SK-N-MC (cell line): ENCODE results near the gene KBTBD8.

Experiments
- DNase-seq: peaks from one replicate; pipeline ENCODE4 v3.0.0-alpha.2; 2011; ENCODE audit warnings: low read depth, low spot score
- H3K27ac ChIP-seq: fragments of 200-600 bp; sonication (generic); 2 replicates; pipeline ENCODE4 v1.5.1; 2016; ENCODE audit warnings: mixed run types
- H3K36me3 ChIP-seq: fragments of 200-600 bp; sonication (generic); 2 replicates; pipeline ENCODE4 v1.6.1; 2017; ENCODE audit warnings: antibody characterized with exemption, low read length, mixed read lengths; ENCODE audit not compliant: insufficient read depth
- H3K4me3 ChIP-seq: fragments of 200-600 bp; sonication (generic); 2 replicates; pipeline ENCODE4 v1.5.1; 2016
- H3K9ac ChIP-seq: fragments of 200-600 bp; sonication (generic); 2 replicates; pipeline ENCODE4 v1.8.0; 2017; ENCODE audit warnings: mixed run types, mixed read lengths; ENCODE audit not compliant: insufficient read length
- H3K9me3 ChIP-seq: fragments of 200-600 bp; sonication (generic); 2 replicates; pipeline ENCODE4 v1.6.1; 2017; ENCODE audit warnings: low read depth, mild to moderate bottlenecking, antibody characterized with exemption, low read length, moderate library complexity, mixed read lengths
- EZH2 ChIP-seq: fragments of 200-600 bp; sonication (generic); IDR thresholded peaks from one replicate; pipeline ENCODE4 v1.6.1; 2017; ENCODE audit warnings: antibody characterized with exemption
- FOXP2 ChIP-seq: optimal IDR thresholded peaks from 2 replicates; pipeline ENCODE3; 2011; ENCODE audit warnings: mild to moderate bottlenecking, moderate library complexity; ENCODE audit not compliant: insufficient read depth; ENCODE audit errors: extremely low read length, control extremely low read depth
- POLR2AphosphoS5 ChIP-seq: IDR thresholded peaks from 2 replicates; pipeline ENCODE4 v1.6.1; 2012; ENCODE audit warnings: mild to moderate bottlenecking, low read depth, low read length, borderline replicate concordance

The KBTBD8 gene

DNA sequence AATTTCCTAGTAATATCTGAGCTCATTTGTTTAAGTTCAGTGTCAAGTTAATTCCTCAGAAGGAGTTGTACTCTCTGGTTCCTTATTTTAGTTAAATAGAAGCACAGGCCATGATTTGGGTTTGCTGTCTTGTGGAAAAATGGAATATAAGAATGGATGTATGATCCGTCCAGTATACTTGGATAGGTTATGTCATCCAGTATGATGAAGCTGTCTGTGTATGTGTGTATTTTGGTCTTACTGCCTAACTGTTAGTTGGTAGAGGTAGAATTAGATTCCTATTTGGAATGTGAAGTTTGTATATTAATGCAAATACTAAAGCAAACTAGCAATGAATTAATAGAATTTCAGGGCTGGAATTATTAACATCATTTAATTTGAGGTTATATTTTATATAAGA is 7.9 kb downstream of the KBTBD8 start:
- Histone ChIP-seq H3K36me3 (no peaks in the 10 kb centered on the region; the same call in 1 of the 2 replicates), H3K9ac (no peak overlapping the region), H3K27ac (no peak overlapping the region), H3K9me3 (no peaks in the 10 kb centered on the region), H3K4me3 (no peak overlapping the region)
- DNase-seq: no peak
- TF ChIP-seq FOXP2 (no peak), EZH2 (no peak), POLR2AphosphoS5 (no peak)

DNA sequence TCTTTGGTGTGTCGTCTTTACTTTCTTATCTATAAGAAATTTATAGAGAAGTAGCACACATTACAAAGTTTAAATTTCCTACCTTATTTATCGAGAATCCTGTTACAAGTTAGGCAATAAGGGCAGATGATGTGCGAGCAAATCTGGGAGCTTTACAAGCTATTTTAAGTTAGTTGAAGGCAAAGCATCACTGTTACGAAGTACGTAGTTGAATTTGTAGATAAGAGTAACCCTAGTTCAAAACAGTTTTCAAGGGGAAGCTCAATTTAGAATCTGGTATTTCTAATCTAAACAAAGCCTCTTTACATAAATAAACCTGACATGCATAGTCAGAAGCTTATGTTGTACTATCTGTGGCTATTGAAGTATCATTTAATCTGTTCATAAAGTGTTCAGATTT is 8.4 kb downstream of the KBTBD8 start:
- Histone ChIP-seq H3K36me3 (no peaks in the 10 kb centered on the region; the same call in 1 of the 2 replicates), H3K4me3 (no peak overlapping the region)

DNA sequence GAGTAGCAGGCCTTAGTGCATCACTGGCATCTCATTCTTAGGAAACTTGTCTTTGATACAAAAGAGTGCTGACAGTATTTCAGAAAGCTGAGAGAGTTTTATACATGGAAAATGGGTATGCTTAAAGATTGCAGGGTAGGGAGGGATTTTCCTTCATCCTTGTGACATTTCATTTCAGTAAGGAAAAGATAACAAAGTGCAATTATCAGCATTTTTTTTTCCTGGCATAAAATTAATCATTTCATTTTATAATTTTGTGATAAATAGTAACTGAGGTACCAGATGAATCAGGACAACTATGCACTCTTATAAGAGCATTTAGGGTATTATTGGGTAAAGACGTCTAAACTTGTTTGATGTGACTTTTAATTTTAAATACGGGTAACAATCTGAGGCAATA is 10.3 kb downstream of the KBTBD8 start:
- Histone ChIP-seq H3K27ac (no peak overlapping the region), H3K36me3 (no peaks in the 10 kb centered on the region; the same call in 1 of the 2 replicates), H3K9me3 (no peaks in the 10 kb centered on the region), H3K4me3 (no peak overlapping the region), H3K9ac (no peak overlapping the region)
- no peak for DNase-seq
- TF ChIP-seq EZH2 (no peak), FOXP2 (no peak), POLR2AphosphoS5 (no peak)

More for the DNA sequence above, 8.4 kb downstream of the KBTBD8 start:
- H3K9ac ChIP-seq: no peak overlapping the region
- DNase-seq: no peak
- TF ChIP-seq FOXP2 (no peak), EZH2 (no peak), POLR2AphosphoS5 (no peak)
- H3K9me3 ChIP-seq: no peaks in the 10 kb centered on the region
- H3K27ac ChIP-seq: no peak overlapping the region

DNA sequence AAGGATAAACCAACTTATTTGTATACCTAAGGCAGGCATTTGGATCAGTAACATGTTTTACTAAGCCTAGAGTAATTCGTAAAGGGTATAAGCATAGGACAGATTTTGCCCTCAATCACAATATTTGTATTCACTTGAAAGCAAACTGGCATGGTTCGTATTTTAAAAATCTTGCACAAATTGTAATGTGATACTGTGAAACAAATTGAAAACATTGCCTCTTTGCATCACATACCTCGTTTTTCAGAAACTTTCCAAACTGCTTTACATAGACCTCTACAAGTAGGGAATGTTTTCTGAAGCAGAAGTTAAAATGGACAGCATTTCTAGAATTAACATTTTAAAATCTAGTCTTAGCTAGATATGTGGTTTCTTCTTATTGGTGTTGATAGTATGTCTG is 11.6 kb downstream of the KBTBD8 start:
- TF ChIP-seq POLR2AphosphoS5 (no peak), FOXP2 (no peak), EZH2 (no peak)
- Histone ChIP-seq H3K9ac (no peak overlapping the region), H3K9me3 (no peaks in the 10 kb centered on the region), H3K4me3 (no peak overlapping the region), H3K36me3 (no peaks in the 10 kb centered on the region), H3K27ac (no peak overlapping the region)
- DNase-seq: no peak

DNA sequence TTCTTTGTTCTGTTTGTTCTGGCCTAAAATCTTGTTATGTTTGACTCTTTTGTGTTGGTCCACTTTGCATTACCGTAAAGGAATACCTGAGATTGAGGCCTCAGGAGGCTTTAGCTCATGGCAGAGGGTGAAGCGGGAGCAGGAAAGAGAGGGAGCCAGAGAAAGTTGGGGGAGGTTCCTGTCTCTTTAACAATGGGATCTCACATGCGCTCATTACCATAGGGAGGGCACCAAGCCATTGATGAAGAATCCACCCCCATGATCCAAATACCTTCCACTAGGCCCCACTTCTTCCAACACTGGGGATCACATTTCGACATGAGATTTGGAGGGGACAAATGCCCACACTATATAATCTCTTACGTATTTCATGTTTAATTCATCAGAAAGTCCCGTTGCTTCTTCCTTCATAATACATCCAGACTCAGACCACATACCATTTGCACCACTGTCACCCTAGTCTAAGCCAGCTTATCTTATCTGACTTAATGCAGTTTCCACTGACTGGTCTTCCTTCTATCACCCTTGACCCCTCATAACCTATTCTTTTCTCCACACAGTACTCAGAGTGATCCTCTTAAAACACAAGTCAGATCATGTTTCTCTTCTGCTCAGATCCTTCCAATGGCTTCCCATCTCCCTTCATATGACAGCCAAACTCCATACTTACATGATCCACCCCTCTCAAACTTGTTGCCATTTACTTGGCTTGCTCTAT is 13.5 kb downstream of the KBTBD8 start:
- Histone ChIP-seq H3K4me3 (no peak overlapping the region), H3K9ac (no peak overlapping the region), H3K36me3 (no peaks in the 10 kb centered on the region), H3K27ac (no peak overlapping the region), H3K9me3 (no peaks in the 10 kb centered on the region)
- DNase-seq: no peak
- no peak for TF ChIP-seq POLR2AphosphoS5
- no peak for TF ChIP-seq EZH2
- no peak for TF ChIP-seq FOXP2

DNA sequence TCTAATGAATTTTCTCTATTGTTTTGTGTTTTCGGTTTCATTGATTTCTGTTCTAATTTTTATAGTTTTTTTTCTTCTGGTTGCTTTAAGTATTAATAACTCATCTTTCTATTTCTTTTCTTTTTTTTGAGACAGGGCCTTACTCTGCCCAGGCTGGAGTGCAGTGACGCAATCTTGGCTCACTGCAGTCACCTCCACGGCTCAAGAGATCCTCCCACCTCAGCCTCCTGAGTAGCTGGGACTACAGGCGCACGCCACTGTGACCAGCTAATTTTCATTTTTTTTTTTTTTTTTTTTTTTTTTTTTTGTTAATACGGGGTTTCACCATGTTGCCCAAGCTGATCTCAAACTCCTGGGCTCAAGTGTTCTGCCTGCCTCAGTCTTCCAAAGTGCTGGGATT is 14.5 kb downstream of the KBTBD8 start:
- H3K36me3 ChIP-seq: no peaks in the 10 kb centered on the region
- no peak for TF ChIP-seq EZH2
- no peak for TF ChIP-seq FOXP2
- no peak for TF ChIP-seq POLR2AphosphoS5
- no peak for DNase-seq
- no peak overlapping the region for H3K4me3 ChIP-seq
- no peak overlapping the region for H3K27ac ChIP-seq
- no peak overlapping the region for H3K9ac ChIP-seq
- H3K9me3 ChIP-seq: no peaks in the 10 kb centered on the region

DNA sequence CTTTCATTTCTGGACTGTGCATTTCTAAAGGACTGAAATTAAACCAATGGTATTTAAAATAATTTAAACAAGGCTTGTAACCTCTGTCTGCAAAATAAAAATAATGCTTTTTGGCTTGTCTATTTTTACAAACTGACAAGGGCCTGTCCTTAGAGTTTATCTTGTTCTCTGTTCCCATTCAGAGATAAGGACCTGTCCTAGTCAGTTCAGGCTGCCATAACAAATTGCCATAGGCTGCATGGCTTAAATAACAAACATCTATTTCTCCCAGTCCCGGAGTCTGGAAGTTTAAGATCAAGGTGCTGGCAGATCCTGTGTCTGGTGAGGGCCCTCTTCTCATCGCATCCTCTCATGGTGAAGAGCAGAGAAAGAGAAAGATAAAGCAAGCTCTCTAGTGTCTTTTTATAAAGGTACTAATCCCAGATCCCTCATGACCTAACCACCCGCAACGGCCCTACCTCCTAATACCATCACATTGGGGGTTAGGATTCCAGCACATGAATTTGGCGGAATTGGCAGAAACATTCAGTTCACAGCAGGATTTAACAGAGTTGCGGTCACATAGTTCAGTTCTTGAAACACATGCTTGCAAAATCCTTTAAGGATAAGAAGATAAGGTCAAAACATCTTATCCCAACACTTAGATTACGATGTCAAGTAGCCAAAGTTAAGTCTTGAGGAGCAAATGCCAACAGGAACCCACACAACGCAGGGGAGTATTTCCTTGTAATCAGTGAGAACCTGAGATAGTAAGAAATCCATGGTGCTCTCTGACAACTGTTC is 17.8 kb downstream of the KBTBD8 start:
- TF ChIP-seq FOXP2 (no peak), POLR2AphosphoS5 (no peak), EZH2 (no peak)
- Histone ChIP-seq H3K36me3 (no peaks in the 10 kb centered on the region), H3K9ac (no peak overlapping the region), H3K4me3 (no peak overlapping the region), H3K9me3 (no peaks in the 10 kb centered on the region), H3K27ac (no peak overlapping the region)
- DNase-seq: no peak

DNA sequence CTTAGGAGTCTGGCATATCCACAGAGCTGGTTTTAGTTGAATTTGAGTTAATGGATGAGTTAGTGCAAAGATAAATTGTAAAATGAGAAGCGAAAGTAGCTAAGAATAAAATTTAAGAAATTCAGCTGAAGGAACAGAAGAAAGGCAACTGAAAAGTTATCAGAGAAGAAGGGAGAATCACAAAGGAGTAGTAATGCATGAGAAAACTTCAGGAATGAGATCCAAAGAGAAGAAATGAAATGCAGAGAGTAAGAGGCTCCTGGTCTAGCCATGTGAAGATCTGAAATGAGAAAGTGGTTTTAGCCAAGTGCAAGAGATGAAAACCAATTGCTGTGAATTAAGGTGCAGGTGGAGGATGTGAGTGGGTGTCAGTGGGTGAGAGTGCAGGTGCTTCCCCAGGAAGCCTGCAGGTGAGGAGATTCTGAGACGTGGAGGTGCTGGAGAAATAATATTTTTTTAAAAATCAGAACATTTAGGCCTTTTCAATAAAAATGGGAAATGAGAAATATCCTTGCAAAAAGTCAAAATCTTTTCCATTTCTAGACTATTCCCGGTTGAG is 18.5 kb downstream of the KBTBD8 start:
- Histone ChIP-seq H3K9ac (no peak overlapping the region), H3K9me3 (no peaks in the 10 kb centered on the region), H3K36me3 (no peaks in the 10 kb centered on the region), H3K4me3 (no peak overlapping the region), H3K27ac (no peak overlapping the region)
- DNase-seq: no peak
- TF ChIP-seq EZH2 (no peak), POLR2AphosphoS5 (no peak), FOXP2 (no peak)

DNA sequence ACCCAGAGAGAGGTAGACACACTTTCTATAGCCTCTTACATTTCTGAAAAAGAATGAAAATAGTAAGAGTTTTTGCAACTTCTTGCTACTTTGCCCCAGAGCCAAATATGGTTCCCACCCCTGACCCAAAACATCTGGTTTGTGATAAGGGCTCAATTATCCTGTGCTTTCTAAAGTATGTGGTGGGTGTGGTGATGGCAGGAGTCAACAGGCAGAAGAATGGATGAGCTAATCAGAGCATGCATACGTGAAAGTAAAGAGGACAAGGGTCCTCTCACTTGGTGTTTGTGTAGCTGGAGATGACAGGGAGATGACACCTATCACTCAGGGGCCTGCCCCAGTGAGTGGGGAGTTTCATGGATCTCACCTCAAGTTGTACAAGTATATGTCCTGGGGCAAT is 19.1 kb downstream of the KBTBD8 start:
- no peak for TF ChIP-seq FOXP2
- no peak for TF ChIP-seq POLR2AphosphoS5
- no peak for TF ChIP-seq EZH2
- Histone ChIP-seq H3K9ac (no peak overlapping the region), H3K36me3 (no peaks in the 10 kb centered on the region), H3K9me3 (no peaks in the 10 kb centered on the region), H3K27ac (no peak overlapping the region), H3K4me3 (no peak overlapping the region)
- DNase-seq: no peak
